DOHH2 (cell line): ENCODE measurements around the gene DEPDC1.

Experiments
- H3F3A ChIP-seq: fragments of 200-600 bp; sonication (generic), shearing (Covaris generic); 2 replicates; pipeline ENCODE4 v1.6.0; 2016; ENCODE audit warnings: antibody characterized with exemption, mild to moderate bottlenecking; ENCODE audit not compliant: control insufficient read depth, insufficient read depth
- H3K27ac ChIP-seq: fragments of 200-600 bp; sonication (generic); 2 replicates; pipeline ENCODE4 v1.5.1; 2014; ENCODE audit warnings: low read depth, mild to moderate bottlenecking, low read length, moderate library complexity
- H3K27me3 ChIP-seq: fragments of 200-600 bp; sonication (generic); 2 replicates; pipeline ENCODE4 v1.6.1; 2014; ENCODE audit warnings: mild to moderate bottlenecking, low read length, mixed read lengths; ENCODE audit not compliant: control insufficient read depth
- H3K36me3 ChIP-seq: fragments of 200-600 bp; sonication (generic); 2 replicates; pipeline ENCODE4 v1.6.1; 2014; ENCODE audit warnings: mild to moderate bottlenecking, low read length, moderate library complexity, mixed read lengths; ENCODE audit not compliant: control insufficient read depth
- H3K4me1 ChIP-seq: fragments of 200-600 bp; sonication (generic); 2 replicates; pipeline ENCODE4 v1.6.1; 2014; ENCODE audit warnings: mild to moderate bottlenecking, low read length, mixed read lengths; ENCODE audit not compliant: control insufficient read depth
- H3K4me2 ChIP-seq: fragments of 200-600 bp; sonication (generic); 2 replicates; pipeline ENCODE4 v1.6.0; 2014; ENCODE audit warnings: mild to moderate bottlenecking, low read length, moderate library complexity
- H3K4me3 ChIP-seq: fragments of 200-600 bp; sonication (generic); 2 replicates; pipeline ENCODE4 v1.5.1; 2014; ENCODE audit warnings: mild to moderate bottlenecking, low read length, mixed read lengths
- H3K79me2 ChIP-seq: fragments of 200-600 bp; sonication (generic); 2 replicates; pipeline ENCODE4 v1.6.1; 2014; ENCODE audit warnings: mild to moderate bottlenecking, low read length, mixed read lengths; ENCODE audit not compliant: control insufficient read depth
- H3K9me2 ChIP-seq: fragments of 200-600 bp; sonication (generic); replicated peaks from 2 replicates; pipeline ENCODE4 v1.6.1; 2014; ENCODE audit warnings: mild to moderate bottlenecking, low read length, mixed read lengths; ENCODE audit not compliant: control insufficient read depth
- H3K9me3 ChIP-seq: fragments of 200-600 bp; sonication (generic); 2 replicates; pipeline ENCODE4 v1.6.1; 2014; ENCODE audit warnings: antibody characterized with exemption, low read length, mixed read lengths; ENCODE audit not compliant: control insufficient read depth, insufficient read depth
- H4K20me1 ChIP-seq: fragments of 200-600 bp; sonication (generic); 2 replicates; pipeline ENCODE4 v1.6.0; 2014; ENCODE audit warnings: low read depth, mild to moderate bottlenecking, antibody characterized with exemption, low read length, moderate library complexity; ENCODE audit not compliant: control insufficient read depth, insufficient read depth
- EZH2phosphoT487 ChIP-seq: fragments of 200-600 bp; sonication (generic); IDR thresholded peaks from 2 replicates; pipeline ENCODE4 v1.6.1; 2017; ENCODE audit warnings: borderline replicate concordance, mild to moderate bottlenecking, antibody characterized with exemption, low read length, moderate library complexity, mixed read lengths
- TF ChIP-seq, protein P1 (sequence below): fragments of 200-600 bp; sonication (generic); IDR thresholded peaks from one replicate; pipeline ENCODE4 v1.5.1; 2014; ENCODE audit warnings: antibody characterized with exemption, mild to moderate bottlenecking, low read depth, low read length; ENCODE audit not compliant: poor library complexity, severe bottlenecking

Gene DEPDC1

DNA sequence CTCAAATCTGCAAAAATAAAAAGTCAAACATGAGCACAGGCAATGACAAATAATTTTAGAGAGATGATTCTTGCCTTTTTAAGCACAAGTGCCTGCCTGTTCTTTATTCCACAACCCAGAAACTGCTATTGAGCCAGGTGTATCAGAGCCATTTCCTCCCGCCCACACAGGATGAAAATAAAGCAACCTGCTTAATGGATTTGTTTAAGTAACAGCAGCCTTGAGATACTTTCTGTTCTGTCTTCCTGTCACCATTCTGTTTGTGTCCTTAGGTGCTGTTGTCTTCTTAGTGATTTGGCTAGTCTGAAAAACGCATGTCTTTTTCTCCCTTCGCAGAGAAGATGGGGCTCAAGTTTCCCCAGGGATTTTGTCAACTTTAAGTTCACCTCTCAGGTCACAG lies 58.6 kb downstream of the DEPDC1 start:
- Histone ChIP-seq H3K9me3 (no peaks in the 10 kb centered on the region), H3K79me2 (no peaks in the 10 kb centered on the region), H3K27me3 (peaks cover 4% of the 10 kb centered on the region), H3K9me2 (no peaks in the 10 kb centered on the region), H3K4me1 (no peaks in the 10 kb centered on the region), H3K4me3 (no peak overlapping the region), H3F3A (no peaks in the 10 kb centered on the region), H3K27ac (no peak overlapping the region), H3K4me2 (no peak overlapping the region), H3K36me3 (no peaks in the 10 kb centered on the region), H4K20me1 (no peaks in the 10 kb centered on the region)
- no peak for TF ChIP-seq EZH2phosphoT487
- TF ChIP-seq, protein P1, sequence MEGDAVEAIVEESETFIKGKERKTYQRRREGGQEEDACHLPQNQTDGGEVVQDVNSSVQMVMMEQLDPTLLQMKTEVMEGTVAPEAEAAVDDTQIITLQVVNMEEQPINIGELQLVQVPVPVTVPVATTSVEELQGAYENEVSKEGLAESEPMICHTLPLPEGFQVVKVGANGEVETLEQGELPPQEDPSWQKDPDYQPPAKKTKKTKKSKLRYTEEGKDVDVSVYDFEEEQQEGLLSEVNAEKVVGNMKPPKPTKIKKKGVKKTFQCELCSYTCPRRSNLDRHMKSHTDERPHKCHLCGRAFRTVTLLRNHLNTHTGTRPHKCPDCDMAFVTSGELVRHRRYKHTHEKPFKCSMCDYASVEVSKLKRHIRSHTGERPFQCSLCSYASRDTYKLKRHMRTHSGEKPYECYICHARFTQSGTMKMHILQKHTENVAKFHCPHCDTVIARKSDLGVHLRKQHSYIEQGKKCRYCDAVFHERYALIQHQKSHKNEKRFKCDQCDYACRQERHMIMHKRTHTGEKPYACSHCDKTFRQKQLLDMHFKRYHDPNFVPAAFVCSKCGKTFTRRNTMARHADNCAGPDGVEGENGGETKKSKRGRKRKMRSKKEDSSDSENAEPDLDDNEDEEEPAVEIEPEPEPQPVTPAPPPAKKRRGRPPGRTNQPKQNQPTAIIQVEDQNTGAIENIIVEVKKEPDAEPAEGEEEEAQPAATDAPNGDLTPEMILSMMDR, result no peak

DNA sequence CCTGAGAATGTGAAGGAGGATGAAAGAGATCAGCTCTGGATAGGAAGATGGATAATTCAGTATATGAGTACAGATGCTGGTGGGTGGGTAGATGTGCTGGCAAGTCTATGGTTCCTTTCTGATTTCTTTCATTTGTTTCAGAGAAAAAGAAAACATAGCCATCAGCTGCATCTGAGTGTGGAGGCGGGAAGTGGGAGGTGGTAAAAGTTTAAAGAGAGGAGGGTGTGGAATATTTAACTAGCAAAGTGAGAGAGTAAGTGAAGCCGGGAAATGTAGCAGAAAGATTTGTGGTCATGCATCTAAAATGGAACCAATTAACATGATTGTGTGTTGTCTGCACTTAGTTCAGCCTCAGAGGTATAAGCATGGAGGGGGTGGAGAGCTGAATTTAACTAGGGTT lies 63.5 kb downstream of the DEPDC1 start:
- Histone ChIP-seq H4K20me1 (no peaks in the 10 kb centered on the region), H3K9me2 (no peaks in the 10 kb centered on the region), H3K79me2 (no peaks in the 10 kb centered on the region), H3K4me2 (no peak overlapping the region), H3K27ac (no peak overlapping the region), H3F3A (no peaks in the 10 kb centered on the region), H3K9me3 (no peaks in the 10 kb centered on the region), H3K4me1 (no peaks in the 10 kb centered on the region), H3K27me3 (peaks cover 2% of the 10 kb centered on the region), H3K4me3 (no peak overlapping the region), H3K36me3 (no peaks in the 10 kb centered on the region)
- TF ChIP-seq EZH2phosphoT487, result no peak

DNA sequence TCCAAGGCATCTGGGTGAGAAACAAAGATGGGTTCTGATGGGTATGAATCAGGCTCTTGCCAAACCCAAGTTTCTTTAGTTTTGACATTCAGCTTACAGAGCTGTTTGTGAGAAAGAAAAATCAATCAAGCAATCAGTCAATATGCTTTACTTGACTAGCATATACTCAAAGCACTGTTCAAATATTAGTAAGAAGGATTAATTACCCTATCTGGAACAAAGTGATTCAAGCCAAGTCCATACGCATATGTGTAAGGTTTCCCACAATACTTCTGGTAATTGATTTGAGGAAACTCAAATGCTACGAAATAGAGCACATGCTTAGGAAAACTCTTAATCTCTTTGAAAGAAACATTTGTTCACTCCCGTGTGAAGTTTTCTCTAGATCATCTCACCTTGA lies 65.8 kb downstream of the DEPDC1 start:
- Histone ChIP-seq H3K9me3 (no peaks in the 10 kb centered on the region), H3K4me3 (no peak overlapping the region), H4K20me1 (no peaks in the 10 kb centered on the region), H3K79me2 (no peaks in the 10 kb centered on the region), H3K36me3 (no peaks in the 10 kb centered on the region), H3K4me1 (no peaks in the 10 kb centered on the region), H3K9me2 (no peaks in the 10 kb centered on the region), H3K4me2 (no peak overlapping the region), H3F3A (no peaks in the 10 kb centered on the region), H3K27me3 (peaks cover 2% of the 10 kb centered on the region), H3K27ac (no peak overlapping the region)
- TF ChIP-seq, protein P1, result no peak
- TF ChIP-seq EZH2phosphoT487, result no peak

DNA sequence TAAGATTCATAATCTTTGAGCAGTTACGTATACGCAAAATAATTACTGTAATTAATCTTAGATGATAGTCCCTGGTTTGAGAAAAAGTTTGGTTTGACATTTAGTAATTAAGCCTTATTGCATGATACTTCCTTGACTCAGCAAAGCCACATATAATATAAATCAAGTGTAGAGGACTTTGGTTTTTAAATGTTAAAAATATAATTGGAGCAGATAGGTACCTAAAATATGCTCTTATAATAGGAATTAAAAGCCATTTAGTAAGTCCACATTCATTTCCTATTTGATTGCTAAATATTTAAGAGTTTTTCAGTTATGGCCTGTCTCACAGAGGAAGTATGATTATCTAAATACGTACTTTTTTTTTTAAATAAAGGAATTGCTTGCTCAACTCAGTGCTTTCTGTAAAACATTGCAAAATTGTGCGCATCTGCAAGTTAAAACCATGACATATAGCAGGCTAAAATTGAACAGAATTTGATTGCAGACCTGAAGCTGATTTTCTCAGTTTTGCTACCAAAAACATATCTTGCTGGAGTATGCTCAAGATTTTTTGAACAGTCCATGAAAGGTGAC lies 67.6 kb downstream of the DEPDC1 start:
- Histone ChIP-seq H3K9me3 (no peaks in the 10 kb centered on the region), H3K36me3 (no peaks in the 10 kb centered on the region), H3K27me3 (no peaks in the 10 kb centered on the region; the same call in 1 of the 2 replicates), H3K27ac (no peak overlapping the region), H3K4me1 (no peaks in the 10 kb centered on the region), H4K20me1 (no peaks in the 10 kb centered on the region), H3K9me2 (no peaks in the 10 kb centered on the region), H3F3A (no peaks in the 10 kb centered on the region), H3K4me2 (no peak overlapping the region), H3K4me3 (no peak overlapping the region), H3K79me2 (no peaks in the 10 kb centered on the region)
- TF ChIP-seq, protein P1, result no peak
- TF ChIP-seq EZH2phosphoT487, result no peak
